ENCODE measurements around the gene AGBL1.

Gene AGBL1

DNA sequence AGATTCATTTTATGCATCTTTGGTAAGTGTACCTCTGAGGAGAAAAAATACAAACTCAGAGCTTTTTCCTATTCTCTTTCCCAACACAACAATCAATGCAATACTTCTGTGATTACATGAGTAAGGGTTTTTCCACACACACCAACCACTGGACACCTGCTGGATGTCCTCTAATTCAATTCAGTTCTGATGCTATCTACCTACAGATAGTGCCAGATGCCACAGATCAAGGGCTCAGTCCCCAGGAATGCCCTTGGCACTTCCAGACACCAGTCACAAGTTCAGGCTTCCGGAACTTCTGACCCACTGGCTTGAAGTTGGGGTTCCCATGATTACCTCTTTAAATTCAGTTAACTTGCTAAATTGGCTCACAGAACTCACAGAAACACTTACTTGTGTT, 511.5 kb downstream of the AGBL1 start:
- no peak for DNase-seq (ENCODE audit: low read depth)

DNA sequence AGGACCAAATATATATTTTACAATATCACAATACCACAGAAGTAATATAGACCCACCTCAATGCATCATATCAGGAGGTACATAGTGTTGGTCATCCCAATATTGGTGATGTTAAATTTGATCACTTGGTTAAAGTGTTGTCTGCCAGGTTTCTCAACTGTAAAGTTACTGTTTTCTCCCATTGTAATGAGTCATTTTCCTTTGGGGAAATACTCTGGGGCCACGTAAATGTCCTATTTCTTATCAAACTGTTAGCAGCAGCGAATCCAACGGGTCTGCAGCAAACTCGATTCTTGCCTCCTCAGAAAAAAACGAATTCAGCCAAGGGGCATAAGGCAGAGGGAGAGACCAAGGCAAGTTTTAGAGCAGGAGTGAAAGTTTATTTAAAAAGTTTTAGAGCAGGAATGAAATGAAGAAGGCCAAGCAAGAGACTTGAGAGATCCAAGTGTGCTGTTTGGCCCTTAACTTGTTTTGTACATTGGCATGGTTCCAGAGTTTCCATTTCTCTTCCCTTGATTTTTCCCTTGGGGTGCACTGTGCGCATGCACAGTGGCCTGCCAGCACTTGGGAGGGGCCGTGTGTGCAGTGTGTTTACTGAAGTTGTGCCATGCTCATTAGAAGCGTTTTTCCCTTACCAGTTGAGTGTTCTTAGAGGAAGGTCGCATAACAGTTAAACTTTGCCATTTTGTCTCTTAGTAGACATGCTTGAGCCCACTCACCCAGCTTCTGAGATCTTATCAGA, 512.5 kb downstream of the AGBL1 start:
- DNase-seq (ENCODE audit: low read depth) = no peak

DNA sequence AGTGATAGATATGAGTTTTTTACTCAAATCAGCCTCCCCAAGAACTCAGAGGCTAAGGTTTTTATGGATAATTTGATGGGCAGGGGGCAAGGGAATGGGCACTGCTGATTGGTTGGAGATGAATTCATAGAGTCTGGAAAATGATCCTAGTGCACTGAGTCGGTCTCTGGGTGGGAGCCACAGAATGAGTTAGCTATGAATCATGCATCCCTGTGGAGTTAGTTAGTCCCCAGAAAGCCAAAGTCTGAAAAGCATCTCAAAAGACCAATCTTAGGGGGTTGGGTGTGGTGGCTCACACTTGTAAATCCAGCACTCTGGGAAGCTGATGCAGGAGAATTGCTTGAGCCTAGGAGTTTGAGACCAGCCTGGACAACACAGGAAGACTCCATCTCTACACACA, 516.1 kb downstream of the AGBL1 start:
- no peak for DNase-seq (ENCODE audit: low read depth)

DNA sequence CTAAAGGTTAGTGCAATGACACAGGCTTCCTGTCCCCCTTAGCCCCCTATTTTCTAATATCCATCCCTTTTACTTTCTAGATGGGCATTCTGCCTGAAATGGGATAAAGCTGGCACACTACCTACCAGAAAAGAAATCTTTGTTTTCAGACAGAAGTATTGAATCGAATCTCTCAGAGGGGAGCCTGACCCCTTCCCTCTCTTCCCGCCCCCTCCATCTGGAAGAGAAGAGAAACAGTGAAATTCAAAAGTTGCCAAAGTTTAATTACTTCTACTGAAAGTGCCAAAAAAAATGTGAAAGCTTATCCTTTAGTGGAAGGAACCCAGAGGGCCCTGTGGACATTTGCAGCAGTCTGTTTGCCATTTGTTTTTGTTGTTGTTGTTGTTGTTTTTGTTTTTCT, 523.8 kb downstream of the AGBL1 start:
- DNase-seq (ENCODE audit: low read depth) = no peak

DNA sequence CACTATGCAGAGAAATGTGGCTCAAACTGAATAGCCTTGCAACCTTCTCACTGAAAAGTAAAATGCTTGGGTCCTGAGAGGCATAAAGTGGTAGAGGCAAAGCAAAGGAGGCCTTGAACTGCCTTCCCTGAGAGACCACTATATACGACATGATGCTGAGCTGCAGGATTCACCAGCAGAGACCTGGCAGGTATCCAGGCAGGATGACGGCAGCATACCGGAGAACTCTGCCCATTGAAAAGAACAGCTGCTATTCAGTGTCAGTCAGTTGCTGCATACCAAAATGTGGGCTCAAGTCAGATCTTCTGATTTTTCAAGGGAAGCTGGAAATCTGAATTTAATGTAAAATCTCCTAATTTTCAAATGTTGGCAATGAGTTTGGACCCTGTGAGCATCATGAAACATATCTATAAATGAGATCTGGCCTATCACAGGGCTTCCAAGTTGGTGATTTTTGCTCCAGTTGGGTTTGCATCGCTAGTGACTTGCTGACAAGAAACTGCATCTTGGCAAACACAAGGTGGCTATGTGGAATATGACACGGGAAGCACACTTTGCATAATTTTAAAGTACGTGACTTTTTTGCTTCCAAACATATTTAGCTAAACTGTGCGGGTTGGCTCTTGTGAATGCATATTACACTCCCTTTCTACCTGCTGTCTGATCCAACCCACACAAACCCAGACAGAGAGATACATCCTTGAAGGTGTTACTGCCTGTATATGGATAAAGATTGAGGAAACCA, 529.0 kb downstream of the AGBL1 start:
- DNase-seq (ENCODE audit: low read depth) = no peak

DNA sequence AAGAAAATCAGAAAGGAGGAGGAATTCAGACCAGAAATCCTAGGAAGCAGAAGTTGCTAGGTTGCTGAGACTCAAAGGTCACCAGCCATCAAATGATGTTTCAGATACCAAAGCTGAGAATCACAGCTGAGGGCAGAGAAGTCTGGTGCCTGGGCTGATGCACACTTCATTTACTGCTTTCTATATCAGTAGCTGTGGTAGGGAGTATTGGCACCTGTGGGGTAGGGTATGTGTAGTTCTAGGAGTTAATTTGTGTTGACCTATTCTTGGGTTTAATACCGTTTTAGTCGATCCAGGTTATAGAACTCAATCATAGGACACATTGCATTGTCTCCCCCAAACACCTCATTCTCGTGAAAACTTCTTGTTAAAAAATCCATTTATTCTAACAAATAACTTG, 529.6 kb downstream of the AGBL1 start:
- no peak for DNase-seq (ENCODE audit: low read depth)

DNA sequence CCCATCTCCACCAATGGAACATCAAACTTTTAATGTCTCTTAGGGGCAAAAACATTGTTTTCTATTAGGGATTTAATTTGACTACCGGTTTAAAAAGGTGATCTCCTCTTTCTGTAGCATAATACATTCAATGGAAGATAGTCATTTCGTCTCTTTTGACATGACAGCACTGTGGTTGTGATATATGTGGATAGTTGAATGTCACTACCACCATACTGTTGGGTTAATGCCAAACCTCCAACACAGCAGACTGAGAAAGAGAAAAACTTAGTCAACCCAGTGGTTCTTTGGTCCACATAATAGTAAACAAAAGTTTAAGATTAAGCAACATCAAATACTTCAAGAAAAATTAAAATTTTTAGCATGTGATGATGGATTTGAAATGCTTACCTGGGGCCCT, 530.4 kb downstream of the AGBL1 start:
- no peak for DNase-seq (ENCODE audit: low read depth)

DNA sequence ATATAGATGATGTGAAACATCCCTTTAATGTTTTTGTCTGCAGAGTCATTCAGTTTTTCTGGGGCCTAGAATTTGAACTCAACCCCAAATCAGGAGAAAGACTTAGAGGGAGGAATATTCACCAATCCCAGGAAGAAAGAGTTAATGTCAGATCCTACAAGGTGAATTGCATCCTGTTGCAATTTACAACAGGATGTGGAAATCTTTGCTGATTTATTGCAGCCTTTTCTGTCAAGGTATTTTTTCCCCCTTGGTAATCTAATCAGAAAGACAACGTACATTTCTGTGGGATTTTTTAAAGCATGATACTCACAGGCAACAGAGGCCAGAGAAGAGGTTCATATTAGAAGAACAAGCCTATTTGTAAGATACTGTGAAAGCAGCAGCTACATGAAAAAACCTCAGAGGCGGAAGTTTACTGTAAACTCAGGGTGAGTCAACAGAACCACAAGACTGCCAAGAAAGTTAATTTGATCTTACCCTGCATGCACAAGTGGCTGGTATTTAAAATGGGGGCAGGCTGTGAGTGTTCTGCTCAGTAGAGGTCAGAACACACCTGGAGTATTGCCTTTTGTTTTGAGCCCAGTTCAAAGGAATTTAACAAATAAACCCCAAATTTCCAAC, 531.9 kb downstream of the AGBL1 start:
- peak; percentile 1 for DNase-seq (ENCODE audit: low read depth)

DNA sequence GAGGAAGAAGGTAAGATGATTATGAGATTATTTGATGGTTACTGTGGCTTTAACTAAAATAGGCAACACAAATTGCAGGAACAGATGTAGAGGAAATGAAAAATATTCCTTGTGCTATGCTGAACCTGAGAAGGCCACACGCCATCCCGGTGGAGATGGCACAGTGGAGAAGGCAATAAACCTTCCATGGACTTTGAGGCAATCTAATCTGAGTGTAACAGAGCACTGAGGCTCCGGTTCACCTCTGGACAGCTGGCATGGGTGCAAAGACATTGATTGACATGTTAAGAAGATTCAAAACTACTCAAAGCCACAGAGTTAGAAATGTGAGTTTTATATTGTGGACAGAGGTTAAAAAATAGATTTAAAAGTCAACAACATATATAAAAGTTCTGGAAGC, 535.7 kb downstream of the AGBL1 start:
- DNase-seq (ENCODE audit: low read depth) = no peak

DNA sequence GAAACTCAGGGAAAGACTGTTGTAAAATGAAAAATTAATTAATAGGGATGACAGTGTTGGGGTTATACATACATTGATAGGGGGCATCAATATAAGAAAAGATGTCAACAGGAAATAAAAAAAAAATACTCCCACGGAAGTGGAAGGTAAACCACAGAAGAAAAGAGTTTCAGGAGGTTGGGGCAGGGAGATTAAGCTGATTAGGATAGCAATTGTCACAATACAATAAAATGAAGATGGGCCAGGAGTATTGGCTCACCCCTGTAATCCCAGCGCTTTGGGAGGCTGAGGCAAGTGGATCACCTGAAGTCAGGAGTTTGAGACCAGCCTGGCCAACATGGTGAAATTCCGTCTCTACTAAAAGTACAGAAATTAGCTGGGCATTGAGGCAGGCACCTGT, 536.1 kb downstream of the AGBL1 start:
- no peak for DNase-seq (ENCODE audit: low read depth)

DNA sequence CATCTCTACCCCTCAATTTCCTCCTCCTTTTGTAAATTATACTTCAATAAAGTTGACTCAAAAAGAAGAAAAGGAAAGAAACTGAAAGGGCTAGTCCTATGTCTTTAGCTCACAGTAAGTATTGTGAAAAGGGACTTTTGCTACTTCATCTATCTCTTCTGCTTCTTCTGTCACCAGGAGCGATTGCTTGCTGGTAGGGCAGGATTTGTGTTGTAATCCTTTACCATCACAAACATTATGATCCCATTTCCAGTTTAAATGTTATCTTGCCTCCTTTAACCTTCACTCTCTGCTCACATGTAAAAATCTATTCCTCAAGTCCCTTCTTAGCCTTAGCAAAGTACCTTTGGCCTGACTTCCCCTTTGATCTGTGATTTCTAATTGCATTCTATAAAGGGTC, 537.1 kb downstream of the AGBL1 start:
- DNase-seq (ENCODE audit: low read depth) = no peak

DNA sequence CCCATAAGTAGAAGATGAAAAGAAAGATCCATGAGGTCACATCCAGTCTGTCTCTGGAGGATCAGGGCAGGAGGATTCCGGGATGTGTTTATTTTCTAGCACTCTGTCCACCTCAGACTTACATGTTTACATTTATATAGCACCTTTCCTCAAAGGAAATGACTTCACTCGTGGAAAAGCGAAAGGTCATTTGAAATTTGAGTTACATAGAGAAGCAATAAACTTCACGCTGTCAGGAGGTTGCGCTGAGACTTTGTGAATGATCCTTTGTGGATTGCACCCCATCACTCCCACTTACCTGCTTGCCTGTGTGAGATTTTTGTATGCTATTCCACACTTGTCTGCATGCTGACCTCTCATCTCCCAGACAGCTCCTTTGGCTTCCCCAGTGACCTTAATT, 540.5 kb downstream of the AGBL1 start:
- no peak for DNase-seq (ENCODE audit: low read depth)

DNA sequence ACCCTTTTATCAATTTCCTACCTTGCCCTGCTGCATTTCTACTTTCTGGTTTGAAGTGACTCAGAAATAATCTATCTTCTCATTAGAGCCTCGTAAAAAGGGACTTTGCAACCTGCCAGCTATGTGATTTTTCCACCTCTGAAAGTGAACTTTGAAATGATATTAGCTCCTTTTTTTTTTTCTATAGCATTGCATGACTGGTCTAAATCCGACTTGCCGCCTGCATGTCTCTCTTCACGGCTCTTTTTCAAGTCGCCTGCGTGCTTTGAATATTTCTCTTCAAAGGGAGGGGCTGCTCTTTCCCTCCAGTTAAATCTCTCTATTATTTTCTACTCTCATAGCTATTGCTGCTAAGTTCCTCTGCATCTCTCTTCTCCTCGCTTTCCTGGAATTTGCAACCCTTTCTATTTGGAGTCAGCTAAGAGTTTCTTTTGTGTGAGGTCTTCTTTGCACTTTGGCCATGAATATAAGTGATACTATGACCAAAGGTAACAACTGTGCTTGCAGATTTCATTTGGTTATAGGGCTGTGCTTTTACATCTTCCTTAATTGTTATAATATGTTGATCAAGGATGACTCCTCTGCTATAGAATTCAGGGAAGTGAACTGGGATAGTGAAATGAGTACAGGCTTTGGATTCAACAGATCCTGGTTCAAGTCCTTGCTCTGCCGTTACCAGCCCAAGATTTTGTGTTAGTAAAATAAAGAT, 541.1 kb downstream of the AGBL1 start:
- no peak for DNase-seq (ENCODE audit: low read depth)

DNA sequence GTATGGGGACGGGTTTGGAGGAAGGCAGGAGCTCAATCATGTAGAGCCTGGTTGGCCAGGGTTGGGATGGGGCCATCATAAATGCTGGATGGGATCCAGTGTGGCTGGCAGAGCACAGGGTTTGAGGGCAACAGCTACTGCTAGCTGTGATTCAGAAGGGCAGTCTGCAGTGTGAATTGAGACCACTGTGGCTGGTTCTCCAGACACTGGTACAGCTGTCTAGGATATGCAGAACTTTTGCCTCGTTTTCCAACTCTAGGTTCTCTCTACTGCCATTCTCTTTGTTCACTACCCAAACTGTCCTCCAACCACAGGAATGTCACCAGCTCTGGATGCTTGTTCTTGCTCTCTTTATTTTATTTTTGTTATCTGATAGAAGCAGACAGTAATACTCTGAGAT, 543.6 kb downstream of the AGBL1 start:
- no peak for DNase-seq (ENCODE audit: low read depth)

DNA sequence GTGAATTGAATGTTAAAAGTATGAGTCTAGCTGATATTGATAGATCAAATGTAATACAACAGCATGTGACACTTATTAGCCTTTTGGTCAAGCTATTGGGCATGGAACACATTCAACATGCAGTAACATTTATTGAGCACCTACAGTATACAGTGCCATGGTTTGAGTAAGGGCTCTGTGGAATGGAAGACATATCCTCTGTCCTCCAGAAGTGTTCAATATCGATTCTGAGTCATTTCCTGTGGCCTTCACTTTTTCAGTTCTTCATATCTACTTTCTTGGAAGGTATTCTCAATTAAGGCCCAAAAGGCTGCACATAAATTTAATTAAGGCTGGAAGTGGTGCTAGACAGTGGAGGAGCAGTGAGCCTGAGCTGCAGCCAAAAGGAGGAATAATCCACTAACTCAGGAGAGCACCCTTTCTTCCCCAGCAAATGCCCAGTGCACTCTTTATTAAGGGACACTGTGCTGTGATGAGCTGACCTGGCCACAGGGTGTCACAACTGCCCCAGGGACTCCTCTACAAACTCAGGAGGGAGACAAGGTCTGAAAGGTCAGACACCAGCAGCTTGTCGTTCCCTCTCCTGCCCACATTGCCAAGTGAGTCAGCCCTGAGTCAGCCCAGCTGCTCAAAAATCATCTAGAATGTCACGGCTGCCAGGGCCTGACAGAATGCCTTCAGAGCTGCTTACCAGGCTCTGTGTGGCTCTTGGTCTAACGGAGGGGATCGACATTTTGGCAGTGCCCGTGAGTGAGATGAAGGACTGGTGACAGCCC, 544.8 kb downstream of the AGBL1 start:
- no peak for DNase-seq (ENCODE audit: low read depth)

DNA sequence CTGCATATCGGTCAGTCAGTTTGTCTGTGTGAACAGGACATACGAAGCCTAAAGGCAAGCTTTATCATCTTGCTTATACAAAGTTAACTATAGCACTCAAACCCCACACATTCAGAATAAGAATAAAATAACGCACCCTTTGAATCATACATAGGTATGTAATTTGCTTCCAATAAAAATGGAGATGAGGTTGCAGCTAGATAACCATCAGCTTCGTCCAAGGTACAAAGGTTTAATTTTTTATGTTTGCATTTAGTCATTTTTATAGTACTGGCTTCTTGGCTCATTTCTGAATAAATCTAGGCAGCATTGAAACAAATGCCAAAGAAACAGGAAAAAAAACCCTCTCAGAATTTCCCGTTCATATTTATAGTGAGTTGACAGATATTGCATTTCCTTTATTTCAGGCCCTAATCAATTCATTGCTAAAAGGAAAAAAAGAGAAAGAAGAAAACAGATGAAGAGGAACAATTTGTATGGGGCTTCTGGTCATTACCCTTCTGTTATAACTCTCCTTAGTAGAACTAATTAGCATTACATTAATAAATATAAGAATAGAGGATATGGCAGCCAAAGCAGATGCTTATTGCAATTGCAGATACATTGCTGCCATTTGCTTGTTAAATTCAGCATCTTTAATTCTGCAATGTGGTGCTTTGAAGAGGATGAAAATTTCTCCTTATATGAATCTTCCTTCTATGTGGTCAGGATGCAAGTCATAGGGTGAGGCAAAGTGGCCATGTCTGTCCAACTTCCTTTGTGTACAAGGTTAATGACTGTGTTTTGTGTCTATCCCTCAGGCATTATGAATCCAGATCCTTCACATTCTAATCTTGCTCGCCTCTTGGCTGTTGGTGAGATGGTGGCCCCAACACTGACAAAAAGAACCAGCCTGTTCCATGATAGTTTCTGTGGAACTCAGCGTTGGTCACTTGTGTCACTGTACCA, 550.0 kb downstream of the AGBL1 start:
- no peak for DNase-seq (ENCODE audit: low read depth)

DNA sequence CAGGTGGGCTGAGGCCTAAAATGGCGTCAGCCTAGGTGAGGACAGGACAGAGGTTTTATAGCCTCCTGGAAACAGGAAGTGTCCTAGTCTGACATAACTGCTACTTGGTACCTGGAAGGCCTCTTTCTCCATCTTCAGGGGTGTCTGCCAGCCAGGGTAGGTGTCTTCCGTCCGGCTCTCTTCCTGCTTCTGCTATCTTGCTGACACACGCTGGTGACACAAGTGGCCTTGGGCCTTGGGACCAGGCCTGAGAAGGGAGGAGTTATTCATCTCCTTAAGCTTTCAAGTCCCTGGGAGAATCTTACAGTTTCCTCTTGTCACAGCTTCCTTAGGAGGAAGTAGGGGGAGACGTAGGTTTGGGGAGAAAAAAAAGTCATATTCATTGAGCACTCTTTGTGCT, 551.3 kb downstream of the AGBL1 start:
- DNase-seq (ENCODE audit: low read depth) = no peak

DNA sequence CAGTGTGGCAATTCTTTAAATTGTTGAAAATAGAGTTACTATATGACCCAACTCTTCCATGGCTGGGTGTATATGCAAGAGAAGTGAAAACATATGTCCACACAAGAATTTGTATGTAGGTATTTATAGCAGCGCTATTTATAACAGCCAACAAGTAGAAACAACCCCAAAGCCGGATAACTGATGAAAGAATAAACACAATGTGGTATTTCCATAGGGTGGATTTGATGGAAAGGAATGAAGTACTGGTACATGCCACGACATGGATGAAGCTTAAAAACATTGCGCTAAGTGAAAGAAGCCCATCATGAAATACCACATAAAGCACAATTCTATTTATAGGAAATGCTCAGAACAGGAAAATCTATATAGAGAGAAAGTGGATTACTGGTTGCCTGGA, 554.5 kb downstream of the AGBL1 start:
- DNase-seq (ENCODE audit: low read depth) = no peak

DNA sequence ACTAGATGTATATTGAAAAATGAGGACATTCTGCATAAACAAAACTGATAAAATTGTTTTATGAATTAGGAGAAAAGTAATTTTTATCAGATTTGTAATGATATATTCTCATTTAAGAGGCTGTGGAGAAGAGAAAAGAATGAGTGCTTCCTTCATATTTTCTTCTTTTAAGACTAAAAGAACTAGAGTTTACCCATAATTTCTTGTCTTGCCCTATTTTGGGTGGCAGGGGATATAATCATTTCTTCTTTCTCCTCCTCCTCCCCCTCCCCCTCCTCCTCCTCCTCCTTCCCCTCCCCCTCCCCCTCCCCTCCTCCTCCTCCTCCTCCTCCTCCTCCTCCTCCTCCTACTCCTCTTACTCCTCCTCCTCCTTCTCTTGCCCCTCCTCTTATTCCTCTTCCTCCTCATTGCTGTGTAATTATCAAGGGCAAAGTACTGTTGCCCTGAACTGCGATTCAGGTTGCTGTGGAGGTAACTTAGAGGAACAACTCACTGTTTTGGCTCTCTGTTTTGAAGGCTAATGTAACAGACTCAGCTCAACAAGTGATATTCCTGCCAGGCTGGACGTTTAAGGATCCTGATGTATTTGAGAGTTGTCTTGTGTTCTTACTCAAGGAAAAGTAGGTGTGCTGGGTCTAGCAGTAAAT, 555.4 kb downstream of the AGBL1 start:
- DNase-seq (ENCODE audit: low read depth) = no peak

DNA sequence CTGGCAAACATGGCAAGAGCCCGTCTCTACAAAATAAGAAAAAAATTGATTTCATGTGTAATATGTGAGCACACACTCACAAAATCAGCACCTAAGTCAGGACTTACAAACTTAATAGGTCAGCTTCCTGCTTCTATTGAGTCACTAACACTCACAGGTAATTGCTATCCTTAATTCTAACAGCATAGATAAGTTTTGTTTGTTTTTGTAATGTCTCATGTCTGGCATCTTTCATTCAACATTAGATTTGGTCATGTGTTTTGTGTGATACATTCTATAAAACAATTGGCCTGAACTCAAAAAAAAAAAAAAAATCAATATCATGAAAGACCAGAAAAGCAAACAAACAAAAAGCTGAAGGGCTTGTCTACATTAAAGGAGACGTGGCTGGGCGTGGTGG, 564.7 kb downstream of the AGBL1 start:
- DNase-seq (ENCODE audit: low read depth) = no peak

Measured in T follicular helper cell (primary cell).